Mucosa of rectum (tissue), 2 donors: ENCODE measurements around the gene AOAH.

Experiments used
- H3K27ac ChIP-seq, 2 donors: one replicate each; pipeline ENCODE4 v1.7.0; 2013; ENCODE audit warnings: inconsistent platforms in 2 of 2, low read depth in 2 of 2, low read length in 2 of 2
- H3K27me3 ChIP-seq, 2 donors: one replicate each; pipeline ENCODE4 v1.7.0; 2013; ENCODE audit warnings: low read length in 2 of 2; ENCODE audit not compliant: control insufficient read depth in 2 of 2, insufficient read depth in 2 of 2
- H3K36me3 ChIP-seq, 2 donors: one replicate each; pipeline ENCODE4 v1.7.0; 2013; ENCODE audit warnings: low read length in 2 of 2; ENCODE audit not compliant: control insufficient read depth in 2 of 2, insufficient read depth in 2 of 2
- H3K4me1 ChIP-seq, 2 donors: one replicate each; pipeline ENCODE4 v1.7.0; 2013; ENCODE audit warnings: low read length in 2 of 2, mild to moderate bottlenecking in 1 of 2; ENCODE audit not compliant: control insufficient read depth in 2 of 2, insufficient read depth in 2 of 2
- H3K4me3 ChIP-seq, 2 donors: one replicate each; pipeline ENCODE4 v1.7.0; 2013; ENCODE audit warnings: low read length in 2 of 2
- H3K9ac ChIP-seq, 2 donors: one replicate each; pipeline ENCODE4 v1.7.0; 2013; ENCODE audit warnings: low read length in 2 of 2, low read depth in 1 of 2, mild to moderate bottlenecking in 1 of 2
- H3K9me3 ChIP-seq, 2 donors: one replicate each; pipeline ENCODE4 v1.7.0; 2013; ENCODE audit warnings: low read length in 2 of 2; ENCODE audit not compliant: control insufficient read depth in 2 of 2
- donor health status: healthy.
- donor health status: Normal muscosa, but diverticular disease.

The AOAH gene

GRCh38 chr7:36638586-36639263 is 85.6 kb downstream of the AOAH start:
- Histone ChIP-seq H3K27ac (no peak overlapping the region), H3K4me1 (peaks cover 0 to 3% of the 10 kb centered on the region in 2 donors), H3K27me3 (no peaks in the 10 kb centered on the region)

GRCh38 chr7:36638140-36638539 is 86.2 kb downstream of the AOAH start:
- no peaks in the 10 kb centered on the region for H3K9me3 ChIP-seq
- no peaks in the 10 kb centered on the region for H3K27me3 ChIP-seq
- peaks cover 0 to 3% of the 10 kb centered on the region in 2 donors for H3K4me1 ChIP-seq
- no peak overlapping the region for H3K9ac ChIP-seq
- H3K4me3 ChIP-seq, result no peak overlapping the region
- H3K36me3 ChIP-seq, result peaks cover 2 to 9% of the 10 kb centered on the region in 2 donors
- H3K27ac ChIP-seq, result no peak overlapping the region

More at GRCh38 chr7:36638586-36639263, 85.6 kb downstream of the AOAH start:
- H3K36me3 ChIP-seq, result peaks cover 2 to 9% of the 10 kb centered on the region in 2 donors
- H3K9me3 ChIP-seq, result no peaks in the 10 kb centered on the region
- H3K4me3 ChIP-seq, result no peak overlapping the region
- no peak overlapping the region for H3K9ac ChIP-seq

GRCh38 chr7:36637417-36637816 is 86.9 kb downstream of the AOAH start:
- Histone ChIP-seq H3K9me3 (no peaks in the 10 kb centered on the region), H3K9ac (no peak overlapping the region), H3K27ac (no peak overlapping the region), H3K4me1 (peaks cover 0 to 3% of the 10 kb centered on the region in 2 donors), H3K4me3 (no peak overlapping the region), H3K27me3 (no peaks in the 10 kb centered on the region), H3K36me3 (peaks cover 2 to 9% of the 10 kb centered on the region in 2 donors)

GRCh38 chr7:36636126-36636525 is 88.2 kb downstream of the AOAH start:
- H3K36me3 ChIP-seq, result peaks cover 5 to 14% of the 10 kb centered on the region in 2 donors
- no peak overlapping the region for H3K27ac ChIP-seq
- no peaks in the 10 kb centered on the region for H3K9me3 ChIP-seq
- H3K4me3 ChIP-seq, result no peak overlapping the region
- H3K4me1 ChIP-seq, result peaks cover 0 to 3% of the 10 kb centered on the region in 2 donors
- H3K9ac ChIP-seq, result no peak overlapping the region
- H3K27me3 ChIP-seq, result no peaks in the 10 kb centered on the region

GRCh38 chr7:36635091-36635490 is 89.2 kb downstream of the AOAH start:
- Histone ChIP-seq H3K9me3 (no peaks in the 10 kb centered on the region), H3K27me3 (no peaks in the 10 kb centered on the region), H3K9ac (no peak overlapping the region), H3K4me1 (peaks cover 0 to 3% of the 10 kb centered on the region in 2 donors), H3K27ac (no peak overlapping the region), H3K36me3 (peaks cover 5 to 18% of the 10 kb centered on the region in 2 donors), H3K4me3 (no peak overlapping the region)

- Histone ChIP-seq H3K27me3 (no peaks in the 10 kb centered on the region), H3K9ac (no peak overlapping the region), H3K4me1 (peaks cover 0 to 3% of the 10 kb centered on the region in 2 donors), H3K4me3 (no peak overlapping the region), H3K36me3 (peaks cover 5 to 18% of the 10 kb centered on the region in 2 donors), H3K27ac (no peak overlapping the region), H3K9me3 (no peaks in the 10 kb centered on the region)
Observed at GRCh38 chr7:36633377-36633776, 90.9 kb downstream of the AOAH start.

GRCh38 chr7:36630112-36630650 is 94.1 kb downstream of the AOAH start:
- Histone ChIP-seq H3K36me3 (peaks cover 2 to 9% of the 10 kb centered on the region in 2 donors), H3K27me3 (no peaks in the 10 kb centered on the region), H3K9ac (no peak overlapping the region), H3K9me3 (no peaks in the 10 kb centered on the region), H3K4me3 (no peak overlapping the region), H3K27ac (no peak overlapping the region), H3K4me1 (peaks cover 0 to 3% of the 10 kb centered on the region in 2 donors)

GRCh38 chr7:36629351-36629750 is 94.9 kb downstream of the AOAH start:
- H3K36me3 ChIP-seq, result peaks cover 2 to 9% of the 10 kb centered on the region in 2 donors
- no peaks in the 10 kb centered on the region for H3K9me3 ChIP-seq
- peaks cover 0 to 3% of the 10 kb centered on the region in 2 donors for H3K4me1 ChIP-seq
- H3K27me3 ChIP-seq, result no peaks in the 10 kb centered on the region
- no peak overlapping the region for H3K4me3 ChIP-seq
- no peak overlapping the region for H3K27ac ChIP-seq
- H3K9ac ChIP-seq, result no peak overlapping the region

GRCh38 chr7:36627836-36628235 is 96.5 kb downstream of the AOAH start:
- Histone ChIP-seq H3K27me3 (no peaks in the 10 kb centered on the region), H3K4me1 (no peaks in the 10 kb centered on the region), H3K9me3 (no peaks in the 10 kb centered on the region), H3K27ac (no peak overlapping the region), H3K4me3 (no peak overlapping the region), H3K36me3 (peaks cover 2 to 9% of the 10 kb centered on the region in 2 donors), H3K9ac (no peak overlapping the region)

GRCh38 chr7:36626111-36626510 is 98.2 kb downstream of the AOAH start:
- H3K4me3 ChIP-seq, result no peak overlapping the region
- H3K36me3 ChIP-seq, result peaks cover 0 to 4% of the 10 kb centered on the region in 2 donors
- H3K27me3 ChIP-seq, result no peaks in the 10 kb centered on the region
- H3K4me1 ChIP-seq, result no peaks in the 10 kb centered on the region
- H3K27ac ChIP-seq, result no peak overlapping the region
- no peak overlapping the region for H3K9ac ChIP-seq
- no peaks in the 10 kb centered on the region for H3K9me3 ChIP-seq
